IPS DF 4.7 (cell line): ENCODE results near the gene TP63.

Source experiments
- DNase-seq: peaks from one replicate; pipeline ENCODE4 v3.0.0-alpha.2; 2013; ENCODE audit warnings: low spot score; ENCODE audit errors: extremely low read depth

TP63 gene

DNA sequence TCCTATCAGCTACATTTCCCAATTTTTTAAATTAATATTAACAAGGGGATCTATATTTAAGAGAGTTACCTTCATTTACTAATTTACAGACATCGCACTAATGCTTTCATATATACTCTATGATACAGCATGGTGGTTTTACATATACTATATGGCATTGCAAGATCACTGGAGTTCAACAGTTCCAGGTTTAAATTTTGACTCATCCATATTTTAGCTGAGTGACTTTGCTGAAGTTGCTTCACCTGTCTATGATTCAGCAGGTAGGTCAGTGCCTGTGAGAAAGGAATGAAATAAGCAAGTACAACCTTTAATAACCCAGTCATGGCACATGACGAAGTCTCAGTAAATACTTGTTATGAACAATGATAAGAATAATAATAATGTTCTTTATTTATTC is 278.4 kb downstream of the TP63 start:
- DNase-seq: no peak

DNA sequence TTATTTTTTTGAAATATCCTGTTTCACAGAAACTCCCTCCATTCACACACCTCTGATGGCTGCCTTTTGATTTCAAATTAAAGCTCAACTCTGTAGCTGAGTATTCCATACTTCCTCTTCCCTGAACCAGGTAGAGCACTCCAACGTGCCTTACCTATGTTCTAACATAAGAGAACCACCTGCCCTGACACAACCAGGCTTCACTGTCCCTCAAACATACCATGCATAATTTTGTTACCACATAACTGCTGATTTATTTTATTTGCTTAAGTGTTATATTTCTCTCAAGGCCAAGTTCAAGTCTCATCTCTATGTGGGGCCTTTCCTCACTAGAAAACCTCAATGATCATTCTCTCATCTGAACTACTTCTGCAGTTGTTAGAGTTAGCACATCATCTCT is 279.8 kb downstream of the TP63 start:
- DNase-seq: no peak

DNA sequence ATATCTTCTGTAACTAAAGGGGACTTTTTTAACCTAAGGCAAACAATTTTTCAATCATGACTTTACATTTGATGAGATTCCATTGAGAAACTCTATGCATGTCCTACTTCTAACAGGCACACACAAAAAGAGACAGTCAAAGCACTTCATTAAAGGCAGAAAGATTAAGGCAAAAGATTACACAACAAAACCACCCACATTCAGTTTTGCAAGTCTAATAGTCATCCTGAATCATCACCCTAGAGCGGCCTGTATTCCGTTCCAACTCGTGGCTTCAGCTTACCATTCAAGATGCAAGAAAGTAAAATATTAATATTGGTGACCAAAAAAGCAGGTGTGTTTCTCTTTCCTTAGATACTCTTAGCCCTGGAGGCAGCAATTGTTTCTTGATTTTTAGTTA is 283.6 kb downstream of the TP63 start:
- DNase-seq: no peak

DNA sequence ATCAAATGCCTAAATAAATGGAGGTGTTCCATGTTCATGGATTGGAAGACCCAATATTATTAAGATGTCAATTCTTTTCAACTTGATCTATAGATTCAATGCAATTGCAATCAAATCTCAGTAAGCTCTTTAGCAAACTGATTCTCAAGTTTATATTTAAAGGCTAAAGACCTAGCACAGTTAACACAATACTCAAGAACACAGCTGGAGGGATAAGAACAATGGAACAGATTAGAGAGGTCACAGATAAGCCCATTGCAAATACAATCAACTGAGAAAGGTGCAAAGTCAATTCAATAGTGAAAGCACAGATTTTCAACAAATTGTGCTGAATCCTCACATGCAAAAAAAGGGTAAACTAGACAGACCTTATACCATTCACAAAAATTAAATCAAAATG is 290.6 kb downstream of the TP63 start:
- DNase-seq: no peak

DNA sequence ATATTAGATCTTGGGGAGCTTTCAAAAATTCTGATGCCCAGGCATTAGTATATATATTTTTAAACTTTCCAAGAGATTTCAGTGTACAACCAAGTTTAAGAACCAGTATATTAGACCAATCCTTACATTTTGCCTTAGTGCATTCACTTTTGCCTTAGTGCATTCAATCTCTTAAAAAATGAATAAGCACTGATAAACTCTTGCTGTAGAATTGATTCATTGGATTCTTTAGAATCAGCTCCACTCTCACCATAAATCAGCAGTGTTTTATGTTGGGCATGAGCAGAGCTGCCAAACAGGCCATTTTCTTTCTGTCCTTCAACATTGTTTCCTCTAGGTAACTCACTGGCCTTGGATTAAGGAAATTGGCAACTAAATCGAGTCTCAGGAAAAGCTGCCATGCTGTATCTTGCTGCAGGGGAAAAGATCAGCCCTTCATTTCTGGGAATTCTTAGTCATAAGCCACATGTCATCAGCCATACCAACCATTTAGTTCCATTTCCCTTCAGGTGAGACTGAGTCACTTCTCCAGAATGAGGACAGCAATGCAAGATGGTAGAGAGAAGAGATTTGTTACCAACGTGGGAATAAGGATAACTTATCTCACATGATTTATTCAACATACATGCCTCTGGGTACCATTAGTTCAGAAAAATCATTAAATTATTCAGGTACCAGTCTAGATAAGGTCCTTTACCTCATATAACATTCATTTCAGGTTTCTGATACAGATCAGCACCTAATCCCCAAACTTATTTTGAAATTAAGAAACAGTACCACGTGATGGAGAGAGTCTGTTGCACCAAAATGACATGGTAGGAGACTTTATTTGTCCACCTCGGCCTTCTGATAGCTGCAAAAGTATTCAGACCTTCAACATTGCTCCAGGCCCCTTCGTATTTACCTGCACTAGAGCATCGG is 297.0 kb downstream of the TP63 start:
- no peak for DNase-seq

DNA sequence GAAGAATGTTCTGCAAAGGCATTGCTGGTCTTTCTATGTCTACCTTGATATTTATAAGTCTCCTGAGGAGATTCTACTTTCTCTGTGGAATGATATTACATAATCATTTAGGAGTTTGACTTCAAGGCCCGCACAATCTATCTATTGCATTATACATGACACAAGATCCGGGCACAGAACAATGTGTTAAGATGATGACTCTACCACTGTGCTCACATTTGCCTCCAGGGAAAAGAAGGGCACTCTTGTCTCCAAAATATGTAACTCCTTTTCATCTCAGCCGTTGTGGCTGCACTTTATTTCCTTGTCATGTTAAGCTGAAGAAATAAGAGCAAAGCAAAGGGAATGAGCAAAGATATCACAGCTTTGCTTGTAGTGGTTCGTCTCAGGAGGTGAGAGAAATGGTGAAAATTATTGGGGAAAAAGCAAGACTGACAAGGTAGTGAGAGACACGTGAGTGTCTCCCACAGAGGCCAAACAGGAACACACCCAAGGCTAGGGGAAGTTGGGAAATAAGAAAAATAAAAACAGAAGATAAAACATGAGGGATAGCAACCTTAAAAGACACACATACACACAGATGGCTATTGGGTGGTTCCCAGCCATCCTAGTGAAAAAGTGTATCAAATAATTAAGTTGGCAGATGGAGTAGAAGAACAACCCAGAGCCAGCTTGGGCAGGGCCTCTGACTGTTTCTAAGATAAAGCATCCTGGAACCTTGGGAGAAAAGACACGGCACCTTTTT is 305.2 kb downstream of the TP63 start:
- no peak for DNase-seq

DNA sequence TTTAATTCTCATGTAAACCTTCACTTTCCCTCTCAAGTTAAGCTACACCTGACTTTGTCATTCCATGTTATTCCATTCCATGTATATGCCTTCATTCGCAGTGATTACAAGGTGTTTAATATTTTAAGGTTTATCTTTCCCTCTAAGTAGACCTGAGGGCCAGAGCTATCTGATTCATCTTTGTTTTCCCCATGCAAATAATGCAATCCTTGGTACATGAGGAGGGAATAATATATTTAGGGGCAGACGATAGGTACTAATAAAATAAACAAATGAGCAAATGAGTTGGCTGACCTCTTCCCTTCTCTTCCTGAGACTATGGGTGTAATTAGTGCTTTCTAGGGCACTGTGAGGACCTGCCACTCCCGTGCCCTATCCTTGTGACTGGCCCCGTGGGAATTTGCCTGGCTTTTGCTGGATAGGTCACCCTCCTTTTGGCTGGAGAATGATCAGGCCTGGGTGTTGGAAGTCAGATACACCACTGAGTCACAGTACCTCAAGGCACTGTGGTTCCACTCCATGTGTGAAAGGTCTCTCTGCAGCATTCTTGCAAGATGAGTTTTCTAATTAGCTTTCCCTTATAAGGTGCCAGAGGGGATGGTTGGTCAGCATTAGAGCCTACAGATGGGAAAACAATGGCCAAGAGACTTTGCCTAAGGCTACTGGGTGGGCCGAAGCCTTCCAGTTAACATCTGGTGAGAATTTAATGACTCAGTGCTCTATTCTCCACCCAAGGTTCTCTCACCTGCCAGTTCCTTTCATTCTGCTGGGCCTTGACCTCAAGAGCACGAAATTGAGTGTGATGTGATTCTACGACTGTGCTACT is 306.3 kb downstream of the TP63 start:
- DNase-seq: no peak

DNA sequence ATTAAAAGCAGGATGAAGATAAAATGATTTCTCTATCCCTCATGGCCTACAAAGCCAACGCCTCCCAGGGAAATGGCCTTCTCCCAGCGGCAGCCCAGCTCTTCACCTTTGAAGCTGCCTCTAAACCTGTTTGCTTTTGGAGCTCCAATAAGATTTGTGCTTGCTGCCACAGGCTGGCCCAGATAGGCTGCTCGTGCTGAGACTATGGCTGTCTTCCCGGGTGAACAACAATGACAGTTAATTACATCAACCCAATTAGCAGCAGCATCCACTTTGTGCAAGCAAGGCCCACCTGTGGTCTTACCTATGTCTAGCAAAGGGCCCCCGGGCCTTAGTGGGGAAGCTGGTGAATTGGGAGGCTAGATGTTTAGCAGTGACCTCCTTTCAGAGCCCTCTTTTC is 309.9 kb downstream of the TP63 start:
- no peak for DNase-seq

DNA sequence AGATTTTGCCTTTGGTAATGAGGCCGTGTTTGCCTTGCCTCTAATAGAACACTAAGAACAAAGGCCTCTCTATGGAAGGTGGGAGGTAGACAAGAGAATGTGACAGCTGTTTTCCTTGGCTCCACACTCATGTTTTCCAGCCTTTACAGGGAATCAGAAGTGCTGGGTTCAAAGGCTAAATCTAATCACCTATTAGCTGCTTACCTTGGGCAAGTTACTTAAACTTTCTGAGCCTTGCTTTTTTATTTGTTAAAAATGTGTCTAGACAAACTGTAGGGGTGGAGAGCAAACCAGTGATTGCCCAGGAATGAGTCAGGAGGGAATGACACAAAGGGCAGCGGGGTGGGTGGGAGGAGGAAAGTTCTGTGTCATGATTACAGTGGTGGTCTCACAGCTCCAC is 310.5 kb downstream of the TP63 start:
- DNase-seq: no peak

DNA sequence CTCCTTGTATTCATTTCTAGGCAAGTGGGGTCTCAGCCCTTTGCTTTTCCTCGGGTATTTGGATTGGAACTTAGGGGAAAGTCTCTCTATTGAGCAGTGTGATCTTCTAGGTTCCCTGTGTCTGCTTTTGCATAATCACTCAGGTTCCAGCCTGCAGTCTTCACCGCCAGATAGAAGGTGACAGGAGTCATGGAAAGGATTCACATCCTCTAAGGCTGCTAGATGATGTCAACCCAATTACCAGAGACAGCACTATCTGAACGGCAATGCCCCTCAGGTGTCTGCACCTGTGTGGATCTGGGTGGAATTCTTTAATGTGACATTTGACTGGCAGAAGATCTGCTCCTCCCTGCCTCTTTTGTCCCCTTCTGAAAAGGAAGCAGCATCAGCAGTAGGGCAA is 311.8 kb downstream of the TP63 start:
- no peak for DNase-seq

DNA sequence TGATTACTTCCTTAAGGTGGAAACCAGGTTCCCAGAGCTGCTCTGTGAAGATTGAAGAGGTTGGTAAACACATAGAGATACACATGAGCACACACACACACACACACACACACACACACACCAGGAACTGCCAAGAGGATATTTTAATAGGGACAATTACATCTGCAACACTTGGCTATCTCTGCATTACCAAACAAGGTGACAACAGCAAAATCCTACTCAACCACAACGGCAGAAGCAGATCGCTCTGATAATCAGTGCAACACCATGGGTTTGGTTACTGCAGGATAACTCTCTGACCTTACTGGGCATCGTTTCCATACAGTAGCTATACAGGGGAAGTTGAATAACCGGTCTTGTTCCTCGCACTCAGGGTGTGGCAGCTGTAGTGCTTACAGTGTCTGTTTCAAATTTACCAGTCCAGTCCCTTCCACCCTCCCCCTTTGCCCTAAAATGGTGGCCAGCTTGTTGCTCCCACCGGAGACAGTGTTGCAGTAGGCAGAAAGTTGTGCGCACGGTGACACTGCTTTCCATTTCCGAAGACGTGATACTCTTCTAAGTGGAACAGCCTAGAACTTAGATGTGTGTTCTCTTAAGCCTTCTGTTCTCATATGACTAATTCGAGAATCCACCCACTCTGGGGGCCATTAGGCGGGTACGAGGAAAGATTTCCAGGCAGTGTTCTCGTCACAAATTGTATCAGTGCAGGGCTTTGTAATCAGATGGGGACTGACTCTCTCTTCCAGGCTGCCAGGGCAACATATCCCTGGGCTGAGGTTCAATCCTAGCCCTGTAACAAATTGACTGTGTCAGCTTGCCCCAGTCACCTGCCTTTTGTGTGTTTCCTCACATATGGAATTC is 313.3 kb downstream of the TP63 start:
- no peak for DNase-seq

DNA sequence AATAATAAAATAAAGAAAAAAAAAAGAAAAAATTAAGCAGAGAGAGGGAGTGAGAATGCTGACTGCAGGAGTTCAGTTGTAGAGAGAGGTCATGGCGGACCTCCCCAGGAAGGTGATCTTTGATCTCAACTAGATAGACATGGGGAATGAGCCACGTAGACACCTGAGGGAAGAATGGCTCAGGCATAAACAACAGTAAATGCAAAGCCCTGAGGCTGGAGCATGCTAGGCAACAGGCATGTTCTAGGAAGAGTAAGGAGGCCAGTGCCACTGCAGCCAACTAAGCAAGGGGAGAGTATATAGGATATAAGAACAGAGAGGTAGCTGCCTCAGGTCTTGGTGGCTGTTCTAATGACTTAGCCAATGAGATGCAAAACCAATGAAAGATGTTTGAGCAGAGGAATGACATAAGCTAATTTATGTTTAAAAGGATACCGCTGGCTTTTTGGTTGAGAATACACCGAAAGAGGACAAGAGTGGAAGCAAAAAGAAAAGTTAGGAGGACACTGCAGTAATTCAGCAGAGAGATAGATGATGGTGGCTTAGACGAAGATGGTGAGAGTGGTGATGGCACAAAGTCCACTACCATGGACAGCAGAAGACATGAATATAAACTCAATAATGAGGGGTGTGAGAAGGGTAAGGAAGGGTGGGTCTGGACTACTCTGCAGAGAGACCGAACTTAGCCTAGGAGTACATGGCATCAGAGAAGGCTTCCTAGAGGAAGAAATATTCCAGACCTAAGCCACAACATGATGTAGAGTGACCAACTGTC is 314.9 kb downstream of the TP63 start:
- no peak for DNase-seq
